HepG2 (cell line): ENCODE measurements around the gene ITGAE. TPM values are rescaled to one million over a fixed set of nuclear protein-coding genes. Genes with fewer than 3 reads are reported as not detected.

Source experiments
- ATAC-seq: fragments of 200-7000 bp; cut with Tn5 transposase; 3 replicates; pipeline ENCODE4 v1.9.1; 2020; ENCODE audit warnings: mild to moderate bottlenecking, moderate library complexity
- BruUV-seq: library from RNA; stranded (reverse); fragments of 400-500 nt; replicated peaks from 2 replicates; lab custom pipeline; 2021; lab: Mats Ljungman, UMichigan
- CTCF ChIA-PET: fragments of 300-600 bp; formaldehyde crosslinking; extraction: SDS; loops from one replicate; lab custom pipeline; 2021; ENCODE audit warnings: low total read pairs, inconsistent platforms, low intra/inter-chr PET ratio; lab: Yijun Ruan, JAX
- POLR2A ChIA-PET: fragments of 350-600 bp; sonication (Branson Sonifier 250); formaldehyde crosslinking; loops from one replicate; lab custom pipeline; 2020; ENCODE audit warnings: antibody characterized with exemption, inconsistent platforms; lab: Yijun Ruan, JAX
- DNase-seq: peaks from one replicate; pipeline ENCODE4 v3.0.0-alpha.2; 2015; ENCODE audit warnings: low spot score
- FAIRE-seq: peaks from 3 replicates; lab custom pipeline; 2011; peaks lifted over from hg19 to GRCh38; lab: Jason Lieb, UNC
- H2AFZ ChIP-seq: one replicate; pipeline ENCODE4 v1.6.1; 2011; ENCODE audit warnings: low read length, inconsistent platforms
- H3K27ac ChIP-seq: fragments of 300-600 bp; 3 replicates; pipeline ENCODE4 v1.8.0; 2011; ENCODE audit warnings: mixed run types, mild to moderate bottlenecking, mixed read lengths, low read length, inconsistent platforms; ENCODE audit not compliant: insufficient read depth; ENCODE audit errors: extremely low read length
- H3K27me3 ChIP-seq, 2 experiments: fragments of 200-600 bp in 1 of 2; 2 replicates in 1 of 2; 3 replicates in 1 of 2; pipeline versions ENCODE4 v1.6.0 to v1.8.0; 2011; ENCODE audit warnings: low read length in 2 of 2, mild to moderate bottlenecking in 2 of 2, moderate library complexity in 2 of 2, inconsistent platforms in 1 of 2; ENCODE audit not compliant: insufficient read depth in 2 of 2, control insufficient read depth in 1 of 2
- H3K36me3 ChIP-seq, 2 experiments: fragments of 200-600 bp in 1 of 2; replicated peaks in 1 of 2; 2 replicates in 1 of 2; 3 replicates in 1 of 2; pipeline versions ENCODE4 v1.5.1 to v1.8.0; 2011; ENCODE audit warnings: low read length in 2 of 2, inconsistent platforms in 1 of 2; ENCODE audit not compliant: insufficient read depth in 2 of 2, control insufficient read depth in 1 of 2
- H3K4me1 ChIP-seq: 2 replicates; pipeline ENCODE4 v1.5.1; 2012; ENCODE audit warnings: low read length, inconsistent platforms; ENCODE audit not compliant: insufficient read depth
- H3K4me2 ChIP-seq: 2 replicates; pipeline ENCODE4 v1.6.0; 2011; ENCODE audit warnings: low read depth, low read length, inconsistent platforms
- H3K4me3 ChIP-seq, 3 experiments: fragments of 200-600 bp in 1 of 3; sonication (generic), shearing (Covaris generic) in 1 of 3; replicated peaks in 1 of 3; 2 replicates each; pipeline ENCODE4 v1.5.1; 2011 to 2016; ENCODE audit warnings: low read length in 3 of 3, inconsistent platforms in 2 of 3, low read depth in 2 of 3, mild to moderate bottlenecking in 2 of 3, control low read depth in 1 of 3, mixed read lengths in 1 of 3; ENCODE audit not compliant: insufficient read depth in 1 of 3
- H3K79me2 ChIP-seq: one replicate; pipeline ENCODE4 v1.6.1; 2011; ENCODE audit warnings: low read length, inconsistent platforms; ENCODE audit not compliant: insufficient read depth
- H3K9ac ChIP-seq: 2 replicates; pipeline ENCODE4 v1.6.0; 2011; ENCODE audit warnings: mild to moderate bottlenecking, low read depth, low read length, inconsistent platforms; ENCODE audit not compliant: insufficient read depth
- H3K9me3 ChIP-seq: 2 replicates; pipeline ENCODE4 v1.5.1; 2012; ENCODE audit warnings: mild to moderate bottlenecking, low read length
- H4K20me1 ChIP-seq: 2 replicates; pipeline ENCODE4 v1.6.0; 2011; ENCODE audit warnings: inconsistent platforms, mild to moderate bottlenecking, low read length, moderate library complexity; ENCODE audit not compliant: insufficient read depth
- CCDC6 ChIP-seq: sonication (generic); formaldehyde crosslinking; IDR thresholded peaks from 2 replicates; pipeline ENCODE4 v1.8.1; 2022; ENCODE audit warnings: mild to moderate bottlenecking, missing genetic modification reagents, moderate library complexity
- HOXA5 ChIP-seq: sonication (generic); formaldehyde crosslinking; IDR thresholded peaks from 2 replicates; pipeline ENCODE4 v1.4.0; 2020; ENCODE audit warnings: missing genetic modification reagents
- PRPF4 ChIP-seq: fragments of 200-400 bp; formaldehyde crosslinking; IDR thresholded peaks from 2 replicates; pipeline ENCODE4 v1.6.1; 2016; ENCODE audit warnings: low read length, low read depth; ENCODE audit not compliant: poor library complexity, severe bottlenecking
- TFDP1 ChIP-seq: IDR thresholded peaks from 2 replicates; pipeline ENCODE4 v1.6.1; 2016; ENCODE audit warnings: missing compliant biosample characterization, missing genetic modification reagents, borderline replicate concordance
- TGIF2 ChIP-seq: IDR thresholded peaks from 2 replicates; pipeline ENCODE4 v1.6.1; 2016; ENCODE audit warnings: control low read depth, missing compliant biosample characterization
- ZBTB3 ChIP-seq: sonication (generic); formaldehyde crosslinking; IDR thresholded peaks from 2 replicates; pipeline ENCODE4 v1.4.0; 2020; ENCODE audit warnings: low read depth, mild to moderate bottlenecking, moderate library complexity, missing genetic modification reagents, borderline replicate concordance
- ZBTB33 ChIP-seq: sonication (generic); formaldehyde crosslinking; IDR thresholded peaks from 2 replicates; pipeline ENCODE4 v1.4.0; 2020; ENCODE audit warnings: missing genetic modification reagents
- ZBTB39 ChIP-seq: sonication (generic); formaldehyde crosslinking; IDR thresholded peaks from 2 replicates; pipeline ENCODE4 v1.5.0; 2020; ENCODE audit warnings: missing genetic modification reagents
- ZNF124 ChIP-seq: sonication (generic); formaldehyde crosslinking; IDR thresholded peaks from 2 replicates; pipeline ENCODE4 v1.4.0; 2020; ENCODE audit warnings: missing genetic modification reagents
- ZNF24 ChIP-seq: fragments of 450-650 bp; IDR thresholded peaks from 2 replicates; pipeline ENCODE4 v1.6.1; 2017; ENCODE audit warnings: antibody characterized with exemption, mild to moderate bottlenecking
- ZNF747 ChIP-seq: sonication (generic); formaldehyde crosslinking; IDR thresholded peaks from 2 replicates; pipeline ENCODE4 v1.8.1; 2023; ENCODE audit warnings: missing genetic modification reagents, mild to moderate bottlenecking, borderline replicate concordance
- ZSCAN29 ChIP-seq: sonication (generic); formaldehyde crosslinking; conservative IDR thresholded peaks from 2 replicates; pipeline ENCODE4 v1.4.0; 2020; ENCODE audit warnings: mild to moderate bottlenecking, missing genetic modification reagents
- WGBS: methylation state at CpG from one replicate; pipeline ENCODE4 v1.1.6; 2017; ENCODE audit warnings: low lambda C conversion rate; 5-methylcytosine and 5-hydroxymethylcytosine counted together
- in situ Hi-C: cut with HindIII; loops from 2 replicates; pipeline ENCODE4 v1.10.0; 2017; ENCODE audit warnings: low pct_unique_long_range_greater_than_20kb; ENCODE audit not compliant: extremely low pct_ligation_motif_present
- intact Hi-C: fragments of 100-400 bp; cut with micrococcal nuclease; formaldehyde crosslinking; loops from one replicate; pipeline ENCODE4 v1.10.0; 2022; ENCODE audit not compliant: unreplicated experiment
- polyA plus RNA-seq, 8 experiments: library from polyadenylated mRNA; depleted of rRNA in 3 of 8; stranded (reverse) in 7 of 8; unstranded in 1 of 8; fragments of >200 nt; fragmentation: Illumina TruSeq in 4 of 8; extraction: Trizol in 4 of 8; gene quantifications; 2 replicates each; pipeline versions ENCODE4 v1.2.1 to v1.2.3, GENCODE V29; 2011 to 2016; ENCODE audit warnings: low read depth in 4 of 8, missing spikeins in 1 of 8, mixed read lengths in 1 of 8; ENCODE audit not compliant: insufficient read depth in 1 of 8
- total RNA-seq, 5 experiments: library from RNA; depleted of rRNA; stranded (reverse); fragments of >200 nt; fragmentation: Illumina TruSeq; extraction: Trizol; gene quantifications; 2 replicates each; pipeline ENCODE4 v1.2.3, GENCODE V29; 2016; ENCODE audit warnings: low read depth in 1 of 5
- TF ChIP-seq, protein P1 (sequence below): fragments of 450-650 bp; IDR thresholded peaks from 2 replicates; pipeline ENCODE4 v1.6.1; 2016

ITGAE gene
- total and polyA plus RNA-seq, 2 of the 13 experiments (the other 11 are each of a cell fraction or from before 2014, with no cell fraction given): 42.3 to 49.0 TPM

- TF ChIP-seq ZBTB39 (CRISPR knock-in tag) (no peak), HOXA5 (no peak), ZBTB3 (no peak), ZNF24 (no peak), ZNF747 (CRISPR knock-in tag) (no peak)
- TF ChIP-seq, all 625 proteins: peak for 0
Observed at GRCh38 chr17:3739422-3740124, 61.4 kb downstream of the ITGAE start (continued).

- 37% methylated on average over 15 of the region's 16 CpGs for WGBS
- H3K4me2 ChIP-seq: peak overlapping the region; percentile 98
- no peaks in the 10 kb centered on the region for H3K79me2 ChIP-seq
- DNase-seq (no peak), FAIRE-seq (no peak), ATAC-seq (peak; percentile 44)
- no peak overlapping the region for H3K9ac ChIP-seq
- CTCF ChIA-PET: interaction anchor here (1.5 to 2.3 kb wide), 2 partner anchors 86 to 88 kb away, joined by 6 to 46 read pairs; no protein-coding TSS in a partner anchor
- POLR2A ChIA-PET: interaction anchor here (0.6 to 2.5 kb wide), 9 partner anchors 9 to 166 kb away, joined by 3 to 19 read pairs (median 6); partner anchors contain the start of gene HASPIN
- intact Hi-C loops: loop anchor here (5.0 to 10.0 kb wide), 3 partner anchors 34 to 166 kb away; no protein-coding TSS in a partner anchor
- no peaks in the 10 kb centered on the region for H3K9me3 ChIP-seq
- no peaks in the 10 kb centered on the region for H3K36me3 ChIP-seq
- no TSS peak for BruUV-seq
- peaks cover 60% of the 10 kb centered on the region for H3K4me1 ChIP-seq
- H3K27ac ChIP-seq: no peak overlapping the region
- no peak overlapping the region for H2AFZ ChIP-seq
- in situ Hi-C loops: loop anchor here (5.0 to 10.0 kb wide), 2 partner anchors 84 to 166 kb away; no protein-coding TSS in a partner anchor
- peak overlapping the region in 1 of 3 experiments; percentile 55; a peak in 1 of 6 replicates for H3K4me3 ChIP-seq
- no peaks in the 10 kb centered on the region for H4K20me1 ChIP-seq
- no peaks in the 10 kb centered on the region for H3K27me3 ChIP-seq
- TF ChIP-seq, protein P1, sequence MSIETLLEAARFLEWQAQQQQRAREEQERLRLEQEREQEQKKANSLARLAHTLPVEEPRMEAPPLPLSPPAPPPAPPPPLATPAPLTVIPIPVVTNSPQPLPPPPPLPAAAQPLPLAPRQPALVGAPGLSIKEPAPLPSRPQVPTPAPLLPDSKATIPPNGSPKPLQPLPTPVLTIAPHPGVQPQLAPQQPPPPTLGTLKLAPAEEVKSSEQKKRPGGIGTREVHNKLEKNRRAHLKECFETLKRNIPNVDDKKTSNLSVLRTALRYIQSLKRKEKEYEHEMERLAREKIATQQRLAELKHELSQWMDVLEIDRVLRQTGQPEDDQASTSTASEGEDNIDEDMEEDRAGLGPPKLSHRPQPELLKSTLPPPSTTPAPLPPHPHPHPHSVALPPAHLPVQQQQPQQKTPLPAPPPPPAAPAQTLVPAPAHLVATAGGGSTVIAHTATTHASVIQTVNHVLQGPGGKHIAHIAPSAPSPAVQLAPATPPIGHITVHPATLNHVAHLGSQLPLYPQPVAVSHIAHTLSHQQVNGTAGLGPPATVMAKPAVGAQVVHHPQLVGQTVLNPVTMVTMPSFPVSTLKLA: peak; percentile 29; the same call in 1 of the 2 replicates
- TF ChIP-seq ZBTB33 (CRISPR knock-in tag): 0 out of 2 replicates have a peak, but pooled peaks have one; percentile 25
- TF ChIP-seq ZNF124: no peak
- peak; percentile 58; the same call in 1 of the 2 replicates for TF ChIP-seq TGIF2 (CRISPR knock-in tag)
- TF ChIP-seq PRPF4: no peak
- TF ChIP-seq ZSCAN29 (CRISPR knock-in tag): no peak
- TF ChIP-seq TFDP1 (CRISPR knock-in tag): peak; percentile 52; the same call in 1 of the 2 replicates
- no peak for TF ChIP-seq CCDC6 (CRISPR knock-in tag)
Observed at GRCh38 chr17:3738562-3739295, 62.3 kb downstream of the ITGAE start.
